ENCODE results near the gene PCGF1.
A peak's percentile ranks its signal among the peaks of the same experiment; 100 is the strongest.
"Not testable (repeated sequence)": the region's sequence is repeated elsewhere in the genome, so short reads cannot be mapped to it uniquely, and the experiment has no call there.

Gene PCGF1

GRCh38 chr2:74486141-74486540 is 21.4 kb downstream of the PCGF1 start:
- Histone ChIP-seq H3K4me3 (ENCODE audit: severe bottlenecking) (no peak overlapping the region), H3K9me3 (ENCODE audit: severe bottlenecking) (no peaks in the 10 kb centered on the region), H3K27ac (ENCODE audit: poor library complexity, severe bottlenecking) (no peak overlapping the region), H3K4me1 (ENCODE audit: insufficient read depth, poor library complexity, severe bottlenecking) (peaks cover 2% of the 10 kb centered on the region), H3K27me3 (ENCODE audit: insufficient read depth, poor library complexity, severe bottlenecking) (no peaks in the 10 kb centered on the region), H3K36me3 (ENCODE audit: low read depth) (peaks cover 42% of the 10 kb centered on the region)
- DNase-seq (ENCODE audit: low spot score): no peak
- TF ChIP-seq CTCF (IDR thresholded peaks at IDR 0.05; ENCODE audit: poor library complexity, severe bottlenecking): no peak
- no peak for ATAC-seq (ENCODE audit: low read depth)

GRCh38 chr2:74483675-74484164 is 23.8 kb downstream of the PCGF1 start:
- not testable (repeated sequence) for H3K27me3 ChIP-seq (ENCODE audit: insufficient read depth, poor library complexity, severe bottlenecking); DNase-seq (ENCODE audit: low spot score); H3K9me3 ChIP-seq (ENCODE audit: severe bottlenecking); ATAC-seq (ENCODE audit: low read depth); H3K4me1 ChIP-seq (ENCODE audit: insufficient read depth, poor library complexity, severe bottlenecking)
- Histone ChIP-seq H3K4me3 (ENCODE audit: severe bottlenecking) (peak overlapping the region; percentile 67), H3K27ac (ENCODE audit: poor library complexity, severe bottlenecking) (peak overlapping the region; percentile 54), H3K36me3 (ENCODE audit: low read depth) (peaks cover 43% of the 10 kb centered on the region)

DNA sequence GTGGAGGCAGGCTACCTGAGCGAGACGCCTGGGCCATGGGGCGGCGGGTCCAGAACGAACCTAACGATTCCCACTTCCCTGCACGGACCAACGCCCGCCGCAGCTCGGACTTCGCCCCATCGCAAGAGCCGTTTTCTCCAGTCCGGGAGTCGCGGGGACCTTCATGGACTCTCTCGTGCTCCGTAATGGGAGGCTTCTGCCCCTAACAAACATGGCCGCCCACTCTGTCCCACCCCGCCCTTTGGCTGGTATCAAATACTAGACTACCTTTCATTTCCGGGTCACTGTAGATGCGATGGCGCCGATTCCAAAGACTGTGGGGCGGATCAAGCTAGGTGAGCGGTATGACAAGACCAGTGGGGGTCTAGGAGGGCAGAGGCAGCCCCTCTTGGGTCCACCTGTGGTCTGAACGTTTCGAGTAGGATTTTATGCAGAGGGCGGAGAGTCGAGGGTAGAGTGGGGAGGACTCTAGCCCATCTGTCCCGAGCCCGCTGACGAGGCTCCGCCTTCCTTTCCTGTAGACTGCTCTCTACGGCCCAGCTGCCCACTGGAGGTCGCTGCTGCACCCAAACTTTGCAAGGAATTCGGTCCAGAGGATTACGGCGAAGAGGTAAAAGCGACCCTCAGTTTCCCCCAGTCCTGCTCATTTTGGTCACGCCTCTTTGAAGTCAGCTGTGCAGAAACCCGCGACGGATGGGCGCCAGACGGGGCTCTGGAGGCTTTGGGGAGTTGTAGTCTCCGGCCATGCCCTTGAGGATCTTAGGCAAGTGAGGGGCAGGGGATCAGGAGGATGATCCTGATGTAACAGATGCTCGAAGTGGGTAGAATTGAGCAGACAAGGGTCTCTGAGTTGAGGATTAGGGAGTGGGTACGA is 24.5 kb downstream of the PCGF1 start, which contains the start of the genes CCDC142 and TTC31:
TSS of gene CCDC142 (minus strand) at position 198 of the 874 bp plus-strand sequence. CDS start at position 37, 161 bp downstream.
TSS of gene TTC31 (plus strand) at position 281 of the 874 bp plus-strand sequence. CDS start at position 296, 15 bp downstream.
- peak within 1 kb of the TSS; percentile 67 for H3K4me3 ChIP-seq (ENCODE audit: severe bottlenecking)
- no peaks in the 10 kb centered on the region for H3K27me3 ChIP-seq (ENCODE audit: insufficient read depth, poor library complexity, severe bottlenecking)
- TF ChIP-seq CTCF (IDR thresholded peaks at IDR 0.05; ENCODE audit: poor library complexity, severe bottlenecking): peak; percentile 97
- peaks cover 40% of the 10 kb centered on the region for H3K36me3 ChIP-seq (ENCODE audit: low read depth)
- H3K9me3 ChIP-seq (ENCODE audit: severe bottlenecking): no peaks in the 10 kb centered on the region
- DNase-seq (ENCODE audit: low spot score) (peak; percentile 92), ATAC-seq (ENCODE audit: low read depth) (peak; percentile 93)
- H3K27ac ChIP-seq (ENCODE audit: poor library complexity, severe bottlenecking): peak within 1 kb of the TSS; percentile 54
- peaks cover 1% of the 10 kb centered on the region for H3K4me1 ChIP-seq (ENCODE audit: insufficient read depth, poor library complexity, severe bottlenecking)

GRCh38 chr2:74481961-74482800 is 25.3 kb downstream of the PCGF1 start:
- H3K36me3 ChIP-seq (ENCODE audit: low read depth): peaks cover 36% of the 10 kb centered on the region
- H3K9me3 ChIP-seq (ENCODE audit: severe bottlenecking): no peaks in the 10 kb centered on the region
- DNase-seq (ENCODE audit: low spot score) (no peak), ATAC-seq (ENCODE audit: low read depth) (peak; percentile 46)
- no peaks in the 10 kb centered on the region for H3K27me3 ChIP-seq (ENCODE audit: insufficient read depth, poor library complexity, severe bottlenecking)
- H3K27ac ChIP-seq (ENCODE audit: poor library complexity, severe bottlenecking): peak overlapping the region; percentile 54
- H3K4me1 ChIP-seq (ENCODE audit: insufficient read depth, poor library complexity, severe bottlenecking): no peaks in the 10 kb centered on the region
- TF ChIP-seq CTCF (IDR thresholded peaks at IDR 0.05; ENCODE audit: poor library complexity, severe bottlenecking): no peak
- peak overlapping the region; percentile 67 for H3K4me3 ChIP-seq (ENCODE audit: severe bottlenecking)

GRCh38 chr2:74481431-74481830 is 26.1 kb downstream of the PCGF1 start:
- no peak for DNase-seq (ENCODE audit: low spot score)
- Histone ChIP-seq H3K36me3 (ENCODE audit: low read depth) (peaks cover 34% of the 10 kb centered on the region), H3K4me3 (ENCODE audit: severe bottlenecking) (peak overlapping the region; percentile 67), H3K4me1 (ENCODE audit: insufficient read depth, poor library complexity, severe bottlenecking) (no peaks in the 10 kb centered on the region), H3K27ac (ENCODE audit: poor library complexity, severe bottlenecking) (peak overlapping the region; percentile 54), H3K9me3 (ENCODE audit: severe bottlenecking) (no peaks in the 10 kb centered on the region), H3K27me3 (ENCODE audit: insufficient read depth, poor library complexity, severe bottlenecking) (no peaks in the 10 kb centered on the region)
- TF ChIP-seq CTCF (IDR thresholded peaks at IDR 0.05; ENCODE audit: poor library complexity, severe bottlenecking): no peak
- ATAC-seq (ENCODE audit: low read depth): no peak

All from RWPE2 (cell line).